HG03521 (cell line): Measurements from ENCODE around the gene TMBIM4.
"Not testable (repeated sequence)": the region's sequence is repeated elsewhere in the genome, so short reads cannot be mapped to it uniquely, and the experiment has no call there.

ENCODE experiments used
- ATAC-seq: cut with Tn5 transposase; IDR thresholded peaks from one replicate; pipeline ENCODE4 v1.9.1; 2021; ENCODE audit warnings: mild to moderate bottlenecking, moderate library complexity; ENCODE audit not compliant: unreplicated experiment

TMBIM4 gene

GRCh38 chr12:66187036-66187435 lies 17.2 kb upstream of the TMBIM4 start:
- ATAC-seq: no peak

DNA sequence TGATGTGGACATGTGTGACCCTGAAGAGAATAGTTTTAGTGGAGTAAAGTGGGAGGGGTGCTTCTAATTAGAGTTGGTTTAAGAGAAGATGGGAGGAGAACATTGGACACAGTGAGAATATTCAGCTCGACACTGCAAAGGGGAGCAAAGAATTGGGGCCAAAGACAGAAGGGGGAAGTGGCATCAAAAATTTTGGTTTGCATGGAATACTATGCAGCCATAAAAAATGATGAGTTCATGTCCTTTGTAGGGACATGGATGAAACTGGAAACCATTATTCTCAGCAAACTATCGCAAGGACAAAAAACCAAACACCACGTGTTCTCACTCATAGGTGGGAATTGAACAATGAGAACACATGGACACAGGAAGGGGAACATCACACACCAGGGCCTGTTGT lies 15.0 kb upstream of the TMBIM4 start:
- not testable (repeated sequence) for ATAC-seq

GRCh38 chr12:66182956-66183355 lies 13.2 kb upstream of the TMBIM4 start:
- no peak for ATAC-seq

GRCh38 chr12:66176105-66176900 lies 6.5 kb upstream of the TMBIM4 start:
- ATAC-seq: no peak

- not testable (repeated sequence) for ATAC-seq
Measured at GRCh38 chr12:66174391-66175325, 4.9 kb upstream of the TMBIM4 start.

GRCh38 chr12:66170606-66171005 lies 810 bp upstream of the TMBIM4 start:
- no peak for ATAC-seq

DNA sequence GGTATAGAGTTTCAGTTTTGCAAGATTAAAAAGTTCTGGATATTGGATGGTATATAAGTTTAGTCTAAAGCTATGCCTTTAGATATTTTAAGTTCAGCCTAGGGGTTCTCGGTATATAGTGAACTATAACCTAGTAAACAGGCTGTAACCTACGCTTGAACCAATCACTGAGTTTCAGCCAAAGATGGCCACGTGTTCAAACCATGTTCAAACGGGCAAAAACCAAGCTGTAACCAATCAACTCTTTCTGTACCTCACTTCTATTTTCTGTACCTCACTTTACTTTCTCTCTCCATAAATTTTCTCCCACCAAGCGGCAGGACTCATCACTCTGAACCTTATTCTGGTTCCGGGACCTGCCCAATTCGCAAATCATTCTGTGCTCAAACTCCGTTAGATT lies 1.4 kb downstream of the TMBIM4 start:
- no peak for ATAC-seq

GRCh38 chr12:66166561-66166960 lies 3.2 kb downstream of the TMBIM4 start:
- ATAC-seq: no peak

- ATAC-seq: no peak
Measured at GRCh38 chr12:66165141-66165540, 4.7 kb downstream of the TMBIM4 start.

GRCh38 chr12:66164349-66164821 lies 5.4 kb downstream of the TMBIM4 start:
- no peak for ATAC-seq

DNA sequence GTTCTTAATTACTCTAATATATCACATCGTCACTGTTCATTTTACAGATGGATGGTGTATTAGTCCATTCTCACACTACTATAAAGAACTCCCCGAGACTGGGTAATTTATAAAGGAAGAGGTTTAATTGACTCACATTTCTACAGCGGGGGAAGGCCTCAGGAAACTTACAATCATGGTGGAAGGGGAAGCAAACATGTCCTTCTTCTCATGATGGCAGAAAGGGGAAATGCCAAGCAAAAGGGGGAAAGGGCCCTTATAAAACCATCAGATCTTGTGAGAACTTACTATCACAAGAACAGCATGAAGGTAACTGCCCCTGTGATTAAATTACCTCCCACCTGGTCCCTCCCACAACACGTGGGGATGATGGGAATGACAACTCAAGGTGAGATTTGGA lies 6.5 kb downstream of the TMBIM4 start:
- ATAC-seq: no peak

- no peak for ATAC-seq
Measured at GRCh38 chr12:66162701-66163100, 7.1 kb downstream of the TMBIM4 start.

DNA sequence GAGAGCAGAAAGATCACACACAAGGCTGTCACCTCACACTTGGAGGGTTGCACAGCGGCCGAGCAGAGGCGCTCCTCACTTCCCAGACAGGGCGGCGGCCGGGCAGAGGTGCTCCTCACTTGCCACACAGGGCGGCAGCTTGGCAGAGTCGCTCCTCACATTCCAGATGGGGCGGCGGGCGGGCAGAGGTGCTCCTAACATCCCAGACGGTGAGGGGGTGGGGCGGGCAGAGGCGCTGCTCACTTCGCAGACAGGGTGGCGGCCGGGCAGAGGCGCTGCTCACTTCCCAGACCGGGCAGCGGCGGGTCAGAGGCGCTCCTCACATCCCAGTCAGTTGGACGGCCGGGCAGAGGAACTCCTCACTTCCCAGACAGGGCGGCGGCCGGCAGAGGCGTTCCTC lies 9.1 kb downstream of the TMBIM4 start:
- no peak for ATAC-seq

DNA sequence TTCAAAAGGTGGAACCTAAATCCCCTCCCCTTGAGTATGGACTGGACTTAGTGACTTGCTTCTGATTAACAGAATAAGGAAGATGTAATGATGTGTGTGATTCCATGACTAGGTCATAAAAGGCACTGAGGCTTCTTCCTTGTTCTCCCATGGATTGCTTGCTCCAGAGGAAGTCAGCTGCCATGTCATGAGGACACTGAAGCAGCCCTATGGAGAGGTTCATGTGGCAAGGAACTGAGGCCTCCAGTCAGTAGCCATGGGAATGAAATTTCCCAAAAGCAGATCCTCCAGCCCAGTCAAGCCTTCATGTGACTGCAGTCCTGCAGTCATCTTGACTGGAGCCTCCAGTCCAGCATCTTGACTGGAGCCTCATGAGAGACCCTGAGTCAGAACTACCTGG lies 10.7 kb downstream of the TMBIM4 start:
- no peak for ATAC-seq

GRCh38 chr12:66156654-66157053 lies 13.1 kb downstream of the TMBIM4 start:
- ATAC-seq: no peak

GRCh38 chr12:66154776-66155175 lies 15.0 kb downstream of the TMBIM4 start:
- ATAC-seq: no peak

DNA sequence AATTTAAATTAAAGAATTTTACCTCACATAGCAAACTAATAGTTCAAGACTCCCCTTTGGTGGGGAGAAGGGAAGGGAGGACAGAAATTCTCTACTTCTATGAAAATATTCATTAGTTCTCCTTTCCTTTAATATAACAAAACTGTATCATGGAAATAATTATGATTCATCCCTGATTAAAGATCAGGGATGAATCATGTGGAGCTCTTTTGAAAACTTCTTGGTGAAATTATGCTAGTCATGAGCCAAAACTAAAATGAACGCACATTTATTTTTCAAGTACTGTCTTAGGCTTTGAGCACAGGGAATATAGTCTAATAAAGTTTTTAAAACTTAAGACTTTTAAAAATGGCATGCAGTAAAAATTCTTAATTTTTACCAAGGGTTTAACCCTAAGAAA lies 17.1 kb downstream of the TMBIM4 start:
- no peak for ATAC-seq

GRCh38 chr12:66149702-66150398 lies 19.9 kb downstream of the TMBIM4 start:
- ATAC-seq: no peak

DNA sequence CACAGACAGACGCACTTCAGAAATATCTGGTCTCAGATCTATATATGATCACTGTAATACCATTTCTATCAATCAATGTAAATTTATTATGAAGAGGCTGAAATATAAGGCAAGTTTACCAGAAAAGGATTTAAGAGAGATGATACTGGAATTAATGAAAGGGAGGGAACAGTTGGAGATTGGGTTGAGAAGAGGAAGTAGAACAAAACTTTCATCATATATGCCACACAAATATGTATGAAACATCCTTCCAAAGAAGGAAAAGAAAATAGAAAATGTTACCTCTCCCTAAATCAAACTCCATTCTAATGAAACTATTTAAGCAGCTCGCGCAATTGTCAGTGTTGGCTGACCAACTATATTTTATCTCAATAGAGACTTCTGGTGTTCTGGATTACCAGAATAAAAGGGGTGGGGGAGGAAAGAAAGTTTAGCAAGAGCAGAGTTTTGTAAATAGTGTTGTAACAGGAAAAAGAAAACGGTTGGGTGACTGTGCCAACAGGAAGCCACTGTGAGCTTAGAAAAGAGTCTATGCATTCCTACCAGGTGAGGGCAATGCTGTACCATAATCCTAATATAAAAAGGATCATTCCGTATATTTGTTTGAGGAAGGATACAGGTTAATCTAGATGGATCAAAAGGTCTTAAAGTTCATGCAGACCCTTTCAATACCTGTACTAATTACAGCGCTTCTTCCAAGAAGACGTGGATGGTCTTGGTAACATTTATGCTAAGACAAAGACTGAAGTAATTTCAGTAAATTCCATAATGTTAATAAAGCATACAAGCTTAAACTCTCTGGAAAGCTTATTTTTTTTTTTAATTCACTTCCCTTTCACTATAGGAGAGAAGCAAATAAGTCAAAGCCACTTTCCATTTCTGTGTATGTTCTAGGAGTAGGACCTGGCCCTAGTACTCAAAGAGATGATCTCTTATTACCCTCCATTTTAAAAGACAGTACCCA lies 24.7 kb downstream of the TMBIM4 start:
- ATAC-seq: no peak

DNA sequence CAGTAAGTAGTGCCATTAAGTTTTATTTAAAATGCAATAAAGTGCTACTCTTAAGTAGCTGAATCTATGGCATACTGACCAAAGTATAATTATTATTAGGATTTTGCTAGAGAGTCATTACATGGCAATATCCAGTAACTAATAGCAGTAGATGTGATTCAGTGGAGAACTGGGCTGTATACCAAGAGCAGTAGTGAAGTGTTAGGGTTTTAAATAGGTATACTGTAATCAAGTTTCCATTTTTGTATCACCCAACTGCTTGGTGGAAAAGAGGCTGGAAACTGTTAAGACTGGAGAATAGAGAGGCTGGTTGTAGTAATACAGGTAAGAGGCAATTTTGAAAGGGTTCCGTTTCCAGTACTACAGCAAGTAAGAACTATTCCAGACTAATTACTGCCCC lies 25.9 kb downstream of the TMBIM4 start:
- ATAC-seq: no peak
